Measurements from ENCODE around the gene MED12L.
"Not testable (repeated sequence)": the region's sequence is repeated elsewhere in the genome, so short reads cannot be mapped to it uniquely, and the experiment has no call there.

Gene MED12L

DNA sequence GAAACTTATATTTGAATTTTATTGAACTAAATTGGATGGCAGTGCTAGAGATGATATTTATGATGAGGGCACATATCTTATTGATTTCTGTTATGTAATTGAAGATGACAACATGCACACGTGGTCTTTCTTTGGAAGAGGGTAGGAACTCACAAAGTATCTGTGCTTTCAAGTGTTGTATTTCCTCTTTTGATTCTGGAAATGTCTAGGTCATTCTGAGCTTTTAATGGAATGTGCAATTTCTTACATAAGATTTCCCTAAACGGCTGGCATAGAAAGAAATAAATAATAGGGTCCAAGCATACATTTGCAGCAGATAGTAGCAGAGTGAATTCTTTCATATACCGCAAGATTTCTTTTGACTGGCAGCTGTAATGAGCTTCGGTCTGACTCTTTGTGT lies 127.7 kb downstream of the MED12L start:
- FAIRE-seq (no peak), DNase-seq (ENCODE audit: low spot score) (no peak)

DNA sequence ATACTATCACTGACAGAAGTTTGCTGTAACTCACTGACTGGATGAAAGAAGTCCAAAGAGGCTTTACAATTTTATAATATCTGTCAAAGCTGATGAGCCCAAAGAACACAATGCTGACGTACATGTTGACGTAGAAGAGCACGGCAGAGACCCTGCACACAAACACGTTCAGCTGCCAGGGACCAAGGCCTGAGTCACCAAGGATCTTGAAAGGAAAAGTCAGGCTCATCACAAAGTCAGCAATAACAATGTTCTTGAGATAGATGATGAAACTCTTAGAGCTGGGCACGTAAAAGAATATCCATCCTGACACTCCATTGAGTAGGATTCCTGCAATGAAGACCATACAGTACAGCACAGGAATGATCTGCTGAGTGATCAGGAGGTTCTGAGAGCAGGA lies 128.4 kb downstream of the MED12L start:
- FAIRE-seq (no peak), DNase-seq (ENCODE audit: low spot score) (no peak)

DNA sequence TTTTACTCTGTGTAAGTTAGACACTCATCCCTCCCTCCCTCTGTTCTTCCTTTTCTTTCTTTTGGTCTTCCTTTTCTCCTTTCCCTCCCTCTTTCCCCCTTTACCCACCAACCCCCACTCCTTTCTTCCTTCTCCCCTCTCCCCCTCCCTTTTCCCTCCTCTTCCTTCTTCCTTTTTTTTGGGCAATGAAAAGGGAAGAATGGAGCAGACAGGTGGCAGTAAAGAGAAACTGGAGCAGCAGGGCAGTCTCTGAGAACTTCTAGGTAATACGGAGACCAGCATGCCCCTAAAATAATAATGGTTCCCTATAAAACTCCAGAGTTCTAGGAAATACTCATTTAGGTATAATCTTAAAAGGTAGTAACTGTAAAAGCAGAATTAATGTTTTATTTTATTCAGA lies 129.0 kb downstream of the MED12L start:
- no peak for FAIRE-seq
- no peak for DNase-seq (ENCODE audit: low spot score)

DNA sequence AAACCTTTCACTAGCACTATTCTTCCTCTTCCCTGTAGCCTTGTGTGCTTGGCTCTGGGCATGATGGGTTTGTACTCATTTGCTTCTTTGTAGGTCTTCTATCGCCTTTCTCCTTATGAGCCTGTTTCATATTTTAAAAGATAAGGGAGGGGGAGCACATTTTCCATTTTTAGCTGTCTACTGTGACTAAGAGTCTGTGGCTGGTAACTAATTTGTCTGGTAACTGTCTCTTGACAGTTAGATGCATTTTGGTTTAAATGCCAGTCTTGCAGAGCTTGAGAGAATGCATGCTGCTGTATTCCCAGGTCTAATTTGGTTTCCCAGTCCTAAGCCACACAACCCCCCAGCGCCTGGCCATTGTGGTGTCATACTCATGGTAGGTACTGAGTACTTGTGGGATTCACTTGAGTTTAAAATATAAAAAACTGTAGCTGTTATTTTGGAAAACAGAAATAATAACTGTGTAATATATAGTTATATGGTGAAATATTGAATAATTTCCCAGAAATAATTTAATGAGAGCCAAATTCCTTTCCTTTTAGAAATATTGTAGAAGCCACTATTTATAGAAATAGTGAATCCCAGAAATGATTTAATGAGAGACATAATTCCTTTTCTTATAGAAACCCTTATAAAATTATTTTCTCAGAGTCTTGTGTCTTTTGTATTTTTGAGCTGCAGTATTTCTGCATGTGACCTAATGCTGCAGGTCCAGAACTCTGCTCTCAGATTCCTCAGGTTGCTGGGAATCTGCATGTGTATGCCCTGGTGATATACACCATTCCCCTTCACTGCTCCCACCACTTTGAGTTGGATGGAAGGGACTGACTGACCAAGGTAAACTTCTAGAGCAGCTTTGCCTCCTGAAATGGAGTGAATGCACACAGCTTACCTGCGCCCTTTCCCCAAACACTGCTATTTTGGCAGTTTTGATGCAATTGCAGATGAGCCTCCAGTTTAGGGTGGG lies 131.5 kb downstream of the MED12L start:
- FAIRE-seq (no peak), DNase-seq (ENCODE audit: low spot score) (no peak)

GRCh38 chr3:151218136-151218535 lies 132.7 kb downstream of the MED12L start:
- DNase-seq (ENCODE audit: low spot score) = no peak
- FAIRE-seq = no peak

DNA sequence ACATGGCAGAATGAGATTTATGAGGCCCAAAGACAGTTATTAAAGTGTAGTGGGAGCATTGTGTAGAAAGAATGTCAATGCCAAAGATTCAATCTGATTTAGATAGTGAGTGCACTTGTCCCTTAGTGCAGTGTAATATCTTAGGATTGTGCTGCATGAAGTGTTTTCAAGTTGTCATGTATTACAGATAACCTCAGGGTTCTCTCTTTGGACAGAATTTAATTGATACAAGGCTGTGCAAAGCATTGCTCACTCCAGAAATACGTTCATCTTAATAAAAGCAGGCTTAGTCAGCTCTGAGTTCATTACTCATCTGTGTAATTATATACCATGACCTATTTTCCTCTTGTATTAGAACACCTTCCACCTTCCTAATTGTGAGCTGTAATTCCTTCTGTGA lies 133.6 kb downstream of the MED12L start:
- FAIRE-seq (no peak), DNase-seq (ENCODE audit: low spot score) (no peak)

GRCh38 chr3:151224268-151224866 lies 138.9 kb downstream of the MED12L start:
- DNase-seq (ENCODE audit: low spot score) = no peak
- FAIRE-seq = no peak

DNA sequence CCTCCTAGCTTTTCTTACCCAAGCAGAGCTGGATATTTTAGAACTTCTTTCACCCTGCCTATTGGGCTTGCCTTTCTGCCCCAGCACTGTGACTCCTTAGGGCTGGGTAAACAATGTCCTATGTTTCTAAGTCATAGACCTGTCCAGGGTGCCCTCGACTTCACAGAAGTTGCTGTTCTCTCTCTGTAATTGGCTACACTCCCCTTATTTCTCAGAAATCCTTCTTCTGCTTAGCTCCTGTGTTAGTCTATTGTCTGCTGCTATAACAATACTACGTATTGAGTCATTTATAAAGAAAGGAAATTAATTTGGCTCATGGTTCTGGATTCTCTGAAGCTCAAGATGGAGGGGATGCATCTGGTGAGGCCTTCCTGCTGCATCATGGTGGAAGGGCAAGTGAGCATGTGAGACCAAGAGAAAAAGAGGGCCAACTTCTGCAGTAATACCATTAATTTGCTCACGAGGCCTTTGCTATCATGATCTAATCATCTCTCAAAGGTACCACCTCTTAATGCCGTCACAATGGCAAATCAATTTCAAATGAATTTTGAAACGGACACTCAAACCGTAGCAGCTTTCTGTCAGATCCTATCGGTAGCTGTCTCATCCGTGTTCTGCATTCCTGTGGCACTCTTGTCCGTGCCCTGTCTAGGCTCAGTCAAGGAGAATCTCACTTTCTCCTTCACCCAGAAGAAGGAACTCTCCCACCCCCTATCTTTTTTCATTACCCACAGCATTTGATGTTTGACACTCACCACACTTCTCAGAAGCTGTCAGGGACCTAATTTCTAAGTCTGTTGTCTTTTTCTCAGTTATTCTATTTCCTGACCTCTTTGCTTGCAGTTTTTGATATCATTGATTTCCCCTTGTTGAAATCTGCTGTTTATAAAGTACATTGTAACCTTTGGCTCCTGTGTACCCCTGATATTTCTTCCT lies 139.8 kb downstream of the MED12L start:
- FAIRE-seq = no peak
- DNase-seq (ENCODE audit: low spot score) = no peak

DNA sequence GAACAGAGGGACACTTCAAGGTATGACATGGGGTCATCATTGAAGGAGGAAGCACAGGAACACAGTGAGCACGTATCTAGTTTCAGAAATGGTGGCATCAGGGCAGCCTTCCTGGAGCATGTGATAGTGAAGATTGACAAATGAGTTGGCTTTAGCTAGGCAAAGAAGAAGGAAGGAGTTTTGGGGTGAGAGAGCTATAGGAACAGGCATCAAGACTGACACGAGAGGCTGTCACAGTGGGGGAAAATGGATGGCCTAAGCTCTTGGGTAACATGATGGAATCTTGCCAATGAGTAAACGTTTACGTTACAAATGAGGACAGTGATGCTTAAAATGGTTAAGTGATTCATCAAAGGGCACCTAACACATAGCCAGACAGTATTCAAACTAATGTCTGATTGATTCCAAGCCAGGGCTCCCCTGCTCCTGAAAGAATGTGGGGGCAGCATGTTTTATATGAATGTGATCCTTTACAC lies 140.7 kb downstream of the MED12L start:
- no peak for FAIRE-seq
- DNase-seq (ENCODE audit: low spot score) = peak; percentile 11

GRCh38 chr3:151226825-151227224 lies 141.4 kb downstream of the MED12L start:
- FAIRE-seq = no peak
- no peak for DNase-seq (ENCODE audit: low spot score)

- peak; percentile 9 for DNase-seq (ENCODE audit: low spot score)
- FAIRE-seq = no peak
Measured at GRCh38 chr3:151227266-151227806, 141.9 kb downstream of the MED12L start.

GRCh38 chr3:151227807-151228665 lies 142.6 kb downstream of the MED12L start:
- FAIRE-seq (peak; percentile 63), DNase-seq (ENCODE audit: low spot score) (peak; percentile 62)

DNA sequence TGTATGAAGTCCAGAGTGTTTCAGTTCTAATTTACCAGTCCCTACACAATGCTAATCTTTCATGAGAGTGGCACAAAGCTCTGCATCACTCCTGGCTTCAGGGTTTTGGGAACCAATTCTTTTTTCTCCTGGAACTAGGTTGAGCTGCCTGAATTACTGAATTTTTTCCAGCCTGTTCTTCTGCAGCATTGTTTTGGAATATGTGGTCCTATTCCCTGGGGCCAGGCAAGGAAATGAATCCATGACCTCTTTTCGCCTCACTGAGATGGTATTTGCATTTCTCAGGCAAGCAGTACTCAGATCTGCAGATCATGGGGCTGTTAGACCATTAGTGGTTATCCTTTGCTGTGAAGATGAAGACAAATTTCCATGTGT lies 143.2 kb downstream of the MED12L start:
- DNase-seq (ENCODE audit: low spot score) = no peak
- FAIRE-seq = no peak

DNA sequence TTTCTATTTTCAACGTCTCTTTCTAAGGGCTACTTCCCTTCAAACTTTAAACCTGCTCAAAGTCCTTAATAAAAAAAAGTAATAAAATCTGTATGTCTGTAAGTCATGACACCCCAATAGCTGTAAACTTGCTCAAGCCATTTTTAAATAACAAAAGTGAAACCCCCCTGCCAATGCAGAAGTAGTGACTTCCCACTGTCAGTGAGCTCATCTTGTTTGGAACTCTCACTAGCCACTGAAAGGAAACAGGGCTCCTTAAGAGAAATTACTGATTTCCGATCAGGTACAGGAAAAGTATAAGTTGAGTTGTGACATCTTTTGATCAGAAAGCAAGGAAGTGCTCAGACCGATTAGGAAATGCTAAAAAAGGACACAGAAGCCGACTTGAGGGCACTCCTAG lies 145.2 kb downstream of the MED12L start:
- FAIRE-seq = no peak
- DNase-seq (ENCODE audit: low spot score) = no peak

- FAIRE-seq; DNase-seq (ENCODE audit: low spot score): not testable (repeated sequence)
Measured at GRCh38 chr3:151232403-151232802, 146.9 kb downstream of the MED12L start.

DNA sequence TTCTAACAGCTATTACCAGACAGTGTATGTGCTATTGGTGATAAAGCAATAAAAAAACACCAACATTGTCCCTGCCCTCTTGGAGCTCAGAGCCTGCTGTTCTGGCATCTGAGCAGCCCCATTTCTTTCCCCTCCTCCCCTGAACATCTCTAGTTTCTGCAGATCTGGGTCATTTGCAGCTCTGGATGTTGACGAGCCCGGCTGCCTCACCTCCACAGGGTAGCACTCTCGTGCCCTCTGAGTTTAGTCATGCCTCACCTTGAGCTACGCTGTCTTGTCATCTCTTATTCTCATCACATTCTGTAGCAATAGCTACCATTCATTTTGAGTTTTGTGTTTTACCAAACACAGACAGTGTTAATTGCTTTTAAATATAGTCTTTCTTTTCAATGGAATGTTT lies 147.5 kb downstream of the MED12L start:
- FAIRE-seq = no peak
- DNase-seq (ENCODE audit: low spot score) = no peak

DNA sequence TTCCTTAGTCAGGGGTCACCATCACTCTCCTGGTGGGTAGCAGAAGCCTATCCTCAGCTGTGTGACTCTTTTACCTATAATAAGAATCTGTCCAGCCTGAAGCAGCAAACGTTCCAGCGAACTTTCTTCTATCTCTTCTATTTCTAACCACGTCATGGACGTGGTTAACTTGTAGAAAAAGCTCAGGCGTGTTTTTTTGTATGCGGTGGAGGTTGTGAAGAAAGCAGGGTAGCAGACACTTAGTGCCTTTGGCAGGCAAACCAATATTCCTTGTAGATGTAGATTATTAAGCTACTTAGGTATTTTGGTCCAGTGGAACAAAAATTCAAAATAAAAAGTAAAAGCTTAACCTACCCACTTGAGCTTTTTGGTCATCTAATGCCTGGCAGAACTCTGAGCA lies 149.4 kb downstream of the MED12L start:
- FAIRE-seq (no peak), DNase-seq (ENCODE audit: low spot score) (no peak)

- FAIRE-seq (no peak), DNase-seq (ENCODE audit: low spot score) (no peak)
Measured at GRCh38 chr3:151236316-151236715, 150.9 kb downstream of the MED12L start.

GRCh38 chr3:151236736-151237135 lies 151.3 kb downstream of the MED12L start:
- no peak for DNase-seq (ENCODE audit: low spot score)
- no peak for FAIRE-seq

DNA sequence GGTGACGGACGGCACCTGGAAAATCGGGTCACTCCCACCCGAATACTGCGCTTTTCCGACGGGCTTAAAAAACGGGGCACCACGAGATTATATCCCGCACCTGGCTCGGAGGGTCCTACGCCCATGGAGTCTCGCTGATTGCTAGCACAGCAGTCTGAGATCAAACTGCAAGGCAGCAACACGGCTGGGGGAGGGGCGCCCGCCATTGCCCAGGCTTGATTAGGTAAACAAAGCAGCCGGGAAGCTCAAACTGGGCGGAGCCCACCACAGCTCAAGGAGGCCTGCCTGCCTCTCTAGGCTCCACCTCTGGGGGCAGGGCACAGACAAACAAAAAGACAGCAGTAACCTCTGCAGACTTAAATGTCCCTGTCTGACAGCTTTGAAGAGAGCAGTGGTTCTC lies 156.5 kb downstream of the MED12L start:
- not testable (repeated sequence) for FAIRE-seq; DNase-seq (ENCODE audit: low spot score)

All from urothelium cell line (cell line).